A549 (cell line): ENCODE measurements around the gene PRRG3. TPM values are rescaled to one million over a fixed set of nuclear protein-coding genes. Genes with fewer than 3 reads are reported as not detected.

Experiments used
- ATAC-seq, 2 experiments: fragments of 200-7000 bp in 1 of 2; fragments of >200 bp in 1 of 2; cut with Nextera tagmentation in 1 of 2; cut with Tn5 transposase in 1 of 2; 3 replicates each; pipeline versions ENCODE4 v1.8.0 to v1.9.1; 2018 to 2020; ENCODE audit warnings: mild to moderate bottlenecking in 1 of 2, moderate library complexity in 1 of 2
- CTCF ChIA-PET: fragments of 300-600 bp; sonication (Branson Sonifier 250); formaldehyde crosslinking; extraction: SDS; loops from one replicate; lab custom pipeline; 2021; ENCODE audit warnings: antibody characterized with exemption, inconsistent platforms; lab: Yijun Ruan, JAX
- POLR2A ChIA-PET: fragments of 350-600 bp; formaldehyde crosslinking; extraction: SDS; loops from one replicate; lab custom pipeline; 2021; ENCODE audit warnings: antibody characterized with exemption, inconsistent platforms; lab: Yijun Ruan, JAX
- DNase-seq, 2 experiments: peaks; one replicate each; pipeline versions ENCODE4 v3.0.0 to v3.0.0-alpha.2; 2011 to 2016; ENCODE audit warnings: low read depth in 1 of 2, low spot score in 1 of 2
- FAIRE-seq: peaks from 2 replicates; lab custom pipeline; 2011; peaks lifted over from hg19 to GRCh38; lab: Jason Lieb, UNC
- H3K27ac ChIP-seq, 2 experiments: fragments of >200 bp; sonication (Bioruptor Twin); formaldehyde crosslinking; 3 replicates each; pipeline ENCODE4 v1.5.1; 2016 to 2017
- H3K4me1 ChIP-seq: fragments of >200 bp; sonication (Bioruptor Twin); formaldehyde crosslinking; 3 replicates; pipeline ENCODE4 v1.6.1; 2016
- H3K4me2 ChIP-seq: fragments of >200 bp; sonication (Bioruptor Twin); formaldehyde crosslinking; 3 replicates; pipeline ENCODE4 v1.6.1; 2016
- H3K4me3 ChIP-seq: fragments of >200 bp; sonication (Bioruptor Twin); formaldehyde crosslinking; 3 replicates; pipeline ENCODE4 v1.5.1; 2016
- H3K9me3 ChIP-seq: fragments of >200 bp; sonication (Bioruptor Twin); formaldehyde crosslinking; 3 replicates; pipeline ENCODE4 v1.6.1; 2016
- ATOH8 ChIP-seq: fragments of 250-450 bp; sonication (Bioruptor Pico); IDR thresholded peaks from 2 replicates; pipeline ENCODE4 v1.5.0; 2020; ENCODE audit warnings: low read depth, mild to moderate bottlenecking, moderate library complexity
- BHLHE40 ChIP-seq: IDR thresholded peaks from 2 replicates; pipeline ENCODE4 v1.6.1; 2012; ENCODE audit warnings: low read depth, low read length, inconsistent platforms
- CBX8 ChIP-seq: fragments of 200-600 bp; sonication (generic); IDR thresholded peaks from 2 replicates; pipeline ENCODE4 v1.6.1; 2016
- CTCF ChIP-seq: fragments of >200 bp; sonication (Bioruptor Twin); formaldehyde crosslinking; IDR thresholded peaks from 3 replicates; pipeline ENCODE4 v1.5.1; 2016
- ELK1 ChIP-seq: fragments of 150-350 bp; IDR thresholded peaks from 2 replicates; pipeline ENCODE4 v1.6.1; 2014; ENCODE audit warnings: low read depth, mild to moderate bottlenecking, low read length
- ESRRA ChIP-seq: fragments of 150-350 bp; IDR thresholded peaks from 2 replicates; pipeline ENCODE4 v1.6.1; 2014; ENCODE audit warnings: mild to moderate bottlenecking, low read length, borderline replicate concordance
- GATA3 ChIP-seq: IDR thresholded peaks from 2 replicates; pipeline ENCODE4 v1.6.1; 2012; ENCODE audit warnings: borderline replicate concordance
- HOXB5 ChIP-seq: fragments of 250-450 bp; sonication (Bioruptor Pico); IDR thresholded peaks from 2 replicates; pipeline ENCODE4 v1.5.0; 2020; ENCODE audit warnings: mild to moderate bottlenecking, moderate library complexity
- KDM5A ChIP-seq: fragments of 200-600 bp; sonication (generic); IDR thresholded peaks from 2 replicates; pipeline ENCODE4 v1.6.1; 2016; ENCODE audit warnings: antibody characterized with exemption, mild to moderate bottlenecking
- MYC ChIP-seq: IDR thresholded peaks from 2 replicates; pipeline ENCODE4 v1.6.1; 2012; ENCODE audit warnings: mild to moderate bottlenecking, inconsistent platforms, low read length, improper control_type of control experiment, borderline replicate concordance
- PHF8 ChIP-seq: fragments of 200-600 bp; sonication (generic); IDR thresholded peaks from 2 replicates; pipeline ENCODE4 v1.6.1; 2016; ENCODE audit warnings: low read depth, mild to moderate bottlenecking, antibody characterized with exemption, moderate library complexity, borderline replicate concordance
- POLR2A ChIP-seq: IDR thresholded peaks from 2 replicates; pipeline ENCODE4 v1.6.1; 2012; ENCODE audit warnings: mild to moderate bottlenecking, low read length
- POLR2AphosphoS2 ChIP-seq: conservative IDR thresholded peaks from 2 replicates; pipeline ENCODE4 v1.6.1; 2012; ENCODE audit warnings: low read length, improper control_type of control experiment, inconsistent platforms
- RFX5 ChIP-seq: fragments of 450-650 bp; IDR thresholded peaks from 2 replicates; pipeline ENCODE4 v1.7.1; 2014; ENCODE audit warnings: antibody characterized with exemption, mild to moderate bottlenecking, moderate library complexity
- RNF2 ChIP-seq: fragments of 200-600 bp; sonication (generic); IDR thresholded peaks from 2 replicates; pipeline ENCODE4 v1.6.1; 2016; ENCODE audit warnings: low read depth, mild to moderate bottlenecking, antibody characterized with exemption, moderate library complexity, borderline replicate concordance
- SMC3 ChIP-seq: fragments of >200 bp; sonication (Bioruptor Twin); formaldehyde crosslinking; IDR thresholded peaks from 3 replicates; pipeline ENCODE4 v1.6.1; 2018; ENCODE audit warnings: inconsistent platforms
- TFCP2L1 ChIP-seq: fragments of 250-450 bp; sonication (Bioruptor Pico); IDR thresholded peaks from 2 replicates; pipeline ENCODE4 v1.5.0; 2021; ENCODE audit warnings: mild to moderate bottlenecking
- TP53 ChIP-seq: fragments of 250-450 bp; sonication (Bioruptor Pico); IDR thresholded peaks from 2 replicates; pipeline ENCODE4 v1.5.0; 2021; ENCODE audit warnings: mild to moderate bottlenecking, moderate library complexity
- USF2 ChIP-seq: fragments of 450-650 bp; IDR thresholded peaks from 2 replicates; pipeline ENCODE4 v1.6.1; 2014; ENCODE audit warnings: antibody characterized with exemption
- ZC3H11A ChIP-seq: fragments of 450-650 bp; IDR thresholded peaks from 2 replicates; pipeline ENCODE4 v1.6.1; 2014; ENCODE audit warnings: antibody characterized with exemption, mild to moderate bottlenecking
- ZSCAN20 ChIP-seq: fragments of 250-450 bp; sonication (Bioruptor Pico); IDR thresholded peaks from 2 replicates; pipeline ENCODE4 v1.8.0; 2022; ENCODE audit warnings: mild to moderate bottlenecking, moderate library complexity
- WGBS: methylation state at CpG from one replicate; pipeline ENCODE4 v1.1.6; 2017; ENCODE audit errors: missing lambda C conversion rate; 5-methylcytosine and 5-hydroxymethylcytosine counted together
- polyA plus RNA-seq, 4 experiments: library from polyadenylated mRNA; depleted of rRNA in 3 of 4; stranded (reverse); fragments of >200 nt; fragmentation: RNase III in 1 of 4; extraction: RNeasy Plus Mini Kit Qiagen cat#74134 plus additional on column Dnase treatment in 1 of 4; gene quantifications; 2 replicates in 3 of 4; 3 replicates in 1 of 4; pipeline ENCODE4 v1.2.3, GENCODE V29; 2011 to 2017
- TF ChIP-seq, protein P1 (sequence below): fragments of 200-600 bp; sonication (generic); IDR thresholded peaks from 2 replicates; pipeline ENCODE4 v1.6.1; 2016; ENCODE audit warnings: antibody characterized with exemption, mild to moderate bottlenecking, moderate library complexity

Gene PRRG3
- polyA plus RNA-seq, 2 of the 4 experiments (the other 2 are of a cell fraction), result not detected

DNA sequence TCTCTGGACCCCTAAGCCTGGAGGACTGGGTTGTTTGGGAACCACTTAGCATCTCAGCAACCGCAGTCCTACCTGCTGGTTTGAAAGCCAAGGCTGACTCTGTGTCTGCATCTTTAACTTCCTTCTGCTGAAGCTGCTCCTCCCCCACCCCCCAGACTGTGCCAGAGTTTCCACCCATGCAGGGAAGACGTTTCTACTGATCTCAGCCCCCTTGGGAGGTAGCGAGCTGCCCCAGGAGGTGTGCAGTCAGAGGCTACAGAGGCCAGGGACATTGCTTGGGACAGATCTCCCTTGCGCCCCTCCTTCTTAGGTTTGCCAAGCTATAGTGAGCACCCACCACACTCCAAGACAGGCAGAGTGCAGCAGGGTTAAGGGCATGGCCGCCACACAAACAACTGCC is 15.9 kb downstream of the PRRG3 start:
- DNase-seq (no peak), ATAC-seq (no peak; a peak in 1 of 6 replicates), FAIRE-seq (no peak)
- no peak overlapping the region for H3K27ac ChIP-seq
- ChIA-PET POLR2A (no interaction called here), CTCF (no interaction called here)
- no peaks in the 10 kb centered on the region for H3K9me3 ChIP-seq
- TF ChIP-seq ESRRA (no peak), USF2 (no peak), SMC3 (no peak), POLR2AphosphoS2 (no peak), GATA3 (no peak)
- TF ChIP-seq, protein P1, sequence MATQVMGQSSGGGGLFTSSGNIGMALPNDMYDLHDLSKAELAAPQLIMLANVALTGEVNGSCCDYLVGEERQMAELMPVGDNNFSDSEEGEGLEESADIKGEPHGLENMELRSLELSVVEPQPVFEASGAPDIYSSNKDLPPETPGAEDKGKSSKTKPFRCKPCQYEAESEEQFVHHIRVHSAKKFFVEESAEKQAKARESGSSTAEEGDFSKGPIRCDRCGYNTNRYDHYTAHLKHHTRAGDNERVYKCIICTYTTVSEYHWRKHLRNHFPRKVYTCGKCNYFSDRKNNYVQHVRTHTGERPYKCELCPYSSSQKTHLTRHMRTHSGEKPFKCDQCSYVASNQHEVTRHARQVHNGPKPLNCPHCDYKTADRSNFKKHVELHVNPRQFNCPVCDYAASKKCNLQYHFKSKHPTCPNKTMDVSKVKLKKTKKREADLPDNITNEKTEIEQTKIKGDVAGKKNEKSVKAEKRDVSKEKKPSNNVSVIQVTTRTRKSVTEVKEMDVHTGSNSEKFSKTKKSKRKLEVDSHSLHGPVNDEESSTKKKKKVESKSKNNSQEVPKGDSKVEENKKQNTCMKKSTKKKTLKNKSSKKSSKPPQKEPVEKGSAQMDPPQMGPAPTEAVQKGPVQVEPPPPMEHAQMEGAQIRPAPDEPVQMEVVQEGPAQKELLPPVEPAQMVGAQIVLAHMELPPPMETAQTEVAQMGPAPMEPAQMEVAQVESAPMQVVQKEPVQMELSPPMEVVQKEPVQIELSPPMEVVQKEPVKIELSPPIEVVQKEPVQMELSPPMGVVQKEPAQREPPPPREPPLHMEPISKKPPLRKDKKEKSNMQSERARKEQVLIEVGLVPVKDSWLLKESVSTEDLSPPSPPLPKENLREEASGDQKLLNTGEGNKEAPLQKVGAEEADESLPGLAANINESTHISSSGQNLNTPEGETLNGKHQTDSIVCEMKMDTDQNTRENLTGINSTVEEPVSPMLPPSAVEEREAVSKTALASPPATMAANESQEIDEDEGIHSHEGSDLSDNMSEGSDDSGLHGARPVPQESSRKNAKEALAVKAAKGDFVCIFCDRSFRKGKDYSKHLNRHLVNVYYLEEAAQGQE, result no peak
- 6% methylated on average over 3 of the region's 5 CpGs for WGBS
- no peak overlapping the region for H3K4me2 ChIP-seq
- no peaks in the 10 kb centered on the region for H3K4me1 ChIP-seq
- H3K4me3 ChIP-seq, result no peak overlapping the region

GRCh38 chrX:151711787-151712186 is 16.5 kb downstream of the PRRG3 start:
- no peak overlapping the region for H3K27ac ChIP-seq
- H3K4me3 ChIP-seq, result no peak overlapping the region
- ChIA-PET POLR2A (no interaction called here), CTCF (interaction anchor here (3.7 kb wide), 1 partner anchor 14 kb away, joined by 12 read pairs; no protein-coding TSS in a partner anchor)
- DNase-seq (no peak), ATAC-seq (no peak), FAIRE-seq (no peak)
- H3K4me2 ChIP-seq, result no peak overlapping the region
- no peak for TF ChIP-seq ATOH8 (CRISPR knock-in tag)
- TF ChIP-seq BHLHE40, result no peak
- no peak for TF ChIP-seq ELK1
- H3K4me1 ChIP-seq, result no peaks in the 10 kb centered on the region
- no peaks in the 10 kb centered on the region for H3K9me3 ChIP-seq
- 11% methylated on average over 2 of the region's 2 CpGs for WGBS

- CTCF ChIA-PET, result interaction anchor here (0.8 to 3.7 kb wide), 4 partner anchors 9 to 1109 kb away, joined by 3 to 15 read pairs (median 8); no protein-coding TSS in a partner anchor
Measured at GRCh38 chrX:151712253-151712652, 17.0 kb downstream of the PRRG3 start.

More at GRCh38 chrX:151712253-151712652, 17.0 kb downstream of the PRRG3 start:
- Histone ChIP-seq H3K27ac (no peak overlapping the region), H3K9me3 (no peaks in the 10 kb centered on the region), H3K4me3 (no peak overlapping the region), H3K4me1 (no peaks in the 10 kb centered on the region), H3K4me2 (no peak overlapping the region)
- TF ChIP-seq POLR2A (no peak), TFCP2L1 (no peak), MYC (no peak), ZC3H11A (no peak), TP53 (CRISPR knock-in tag) (no peak), HOXB5 (CRISPR knock-in tag) (no peak), CBX8 (no peak), GATA3 (no peak), ELK1 (no peak), RFX5 (no peak), PHF8 (no peak), CTCF (no peak), RNF2 (no peak), KDM5A (no peak), ZSCAN20 (CRISPR knock-in tag) (no peak)
- WGBS, result 0% methylated on average over 3 of the region's 3 CpGs
- FAIRE-seq (no peak), ATAC-seq (no peak), DNase-seq (no peak)
- POLR2A ChIA-PET, result no interaction called here
